HL-60 (cell line): ENCODE measurements around the gene SPA17.

Experiments
- DNase-seq, 2 experiments: peaks; one replicate each; pipeline ENCODE4 v3.0.0-alpha.2; 2010 to 2020; ENCODE audit warnings: low read depth in 1 of 2, low spot score in 1 of 2
- H3K27ac ChIP-seq: fragments of 250-450 bp; sonication (Bioruptor Pico); replicated peaks from 2 replicates; pipeline ENCODE4 v1.5.1; 2020; ENCODE audit warnings: mild to moderate bottlenecking, moderate library complexity
- H3K27me3 ChIP-seq: fragments of 250-450 bp; sonication (Bioruptor Pico); 2 replicates; pipeline ENCODE4 v1.5.1; 2021; ENCODE audit warnings: mild to moderate bottlenecking, moderate library complexity; ENCODE audit not compliant: insufficient read depth, poor library complexity, severe bottlenecking
- H3K4me3 ChIP-seq: replicated peaks from 2 replicates; pipeline ENCODE4 v1.5.1; 2011; ENCODE audit warnings: mild to moderate bottlenecking, control low read depth, low read length; ENCODE audit not compliant: insufficient read depth
- GABPA ChIP-seq: IDR thresholded peaks from 2 replicates; pipeline ENCODE4 v1.6.1; 2012; ENCODE audit warnings: low read depth
- POLR2AphosphoS5 ChIP-seq: IDR thresholded peaks from 2 replicates; pipeline ENCODE4 v1.6.1; 2012; ENCODE audit warnings: low read depth
- SPI1 ChIP-seq: IDR thresholded peaks from 2 replicates; pipeline ENCODE4 v1.6.1; 2012; ENCODE audit warnings: low read depth, mild to moderate bottlenecking, borderline replicate concordance
- TF ChIP-seq, protein P1 (sequence below): IDR thresholded peaks from one replicate; pipeline ENCODE4 v1.5.1; 2011; ENCODE audit warnings: low read length, control low read depth, inconsistent platforms; ENCODE audit not compliant: insufficient read depth
- TF ChIP-seq, protein P2 (sequence below): IDR thresholded peaks from 2 replicates; pipeline ENCODE4 v1.6.1; 2012; ENCODE audit warnings: low read depth; ENCODE audit not compliant: insufficient replicate concordance

The SPA17 gene

GRCh38 chr11:124728134-124728533 lies 54.4 kb downstream of the SPA17 start:
- Histone ChIP-seq H3K27me3 (peaks cover 2% of the 10 kb centered on the region), H3K27ac (no peak overlapping the region), H3K4me3 (no peak overlapping the region)
- DNase-seq, result no peak
- TF ChIP-seq SPI1, result no peak
- TF ChIP-seq, protein P1, sequence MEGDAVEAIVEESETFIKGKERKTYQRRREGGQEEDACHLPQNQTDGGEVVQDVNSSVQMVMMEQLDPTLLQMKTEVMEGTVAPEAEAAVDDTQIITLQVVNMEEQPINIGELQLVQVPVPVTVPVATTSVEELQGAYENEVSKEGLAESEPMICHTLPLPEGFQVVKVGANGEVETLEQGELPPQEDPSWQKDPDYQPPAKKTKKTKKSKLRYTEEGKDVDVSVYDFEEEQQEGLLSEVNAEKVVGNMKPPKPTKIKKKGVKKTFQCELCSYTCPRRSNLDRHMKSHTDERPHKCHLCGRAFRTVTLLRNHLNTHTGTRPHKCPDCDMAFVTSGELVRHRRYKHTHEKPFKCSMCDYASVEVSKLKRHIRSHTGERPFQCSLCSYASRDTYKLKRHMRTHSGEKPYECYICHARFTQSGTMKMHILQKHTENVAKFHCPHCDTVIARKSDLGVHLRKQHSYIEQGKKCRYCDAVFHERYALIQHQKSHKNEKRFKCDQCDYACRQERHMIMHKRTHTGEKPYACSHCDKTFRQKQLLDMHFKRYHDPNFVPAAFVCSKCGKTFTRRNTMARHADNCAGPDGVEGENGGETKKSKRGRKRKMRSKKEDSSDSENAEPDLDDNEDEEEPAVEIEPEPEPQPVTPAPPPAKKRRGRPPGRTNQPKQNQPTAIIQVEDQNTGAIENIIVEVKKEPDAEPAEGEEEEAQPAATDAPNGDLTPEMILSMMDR, result no peak
- TF ChIP-seq, protein P2, sequence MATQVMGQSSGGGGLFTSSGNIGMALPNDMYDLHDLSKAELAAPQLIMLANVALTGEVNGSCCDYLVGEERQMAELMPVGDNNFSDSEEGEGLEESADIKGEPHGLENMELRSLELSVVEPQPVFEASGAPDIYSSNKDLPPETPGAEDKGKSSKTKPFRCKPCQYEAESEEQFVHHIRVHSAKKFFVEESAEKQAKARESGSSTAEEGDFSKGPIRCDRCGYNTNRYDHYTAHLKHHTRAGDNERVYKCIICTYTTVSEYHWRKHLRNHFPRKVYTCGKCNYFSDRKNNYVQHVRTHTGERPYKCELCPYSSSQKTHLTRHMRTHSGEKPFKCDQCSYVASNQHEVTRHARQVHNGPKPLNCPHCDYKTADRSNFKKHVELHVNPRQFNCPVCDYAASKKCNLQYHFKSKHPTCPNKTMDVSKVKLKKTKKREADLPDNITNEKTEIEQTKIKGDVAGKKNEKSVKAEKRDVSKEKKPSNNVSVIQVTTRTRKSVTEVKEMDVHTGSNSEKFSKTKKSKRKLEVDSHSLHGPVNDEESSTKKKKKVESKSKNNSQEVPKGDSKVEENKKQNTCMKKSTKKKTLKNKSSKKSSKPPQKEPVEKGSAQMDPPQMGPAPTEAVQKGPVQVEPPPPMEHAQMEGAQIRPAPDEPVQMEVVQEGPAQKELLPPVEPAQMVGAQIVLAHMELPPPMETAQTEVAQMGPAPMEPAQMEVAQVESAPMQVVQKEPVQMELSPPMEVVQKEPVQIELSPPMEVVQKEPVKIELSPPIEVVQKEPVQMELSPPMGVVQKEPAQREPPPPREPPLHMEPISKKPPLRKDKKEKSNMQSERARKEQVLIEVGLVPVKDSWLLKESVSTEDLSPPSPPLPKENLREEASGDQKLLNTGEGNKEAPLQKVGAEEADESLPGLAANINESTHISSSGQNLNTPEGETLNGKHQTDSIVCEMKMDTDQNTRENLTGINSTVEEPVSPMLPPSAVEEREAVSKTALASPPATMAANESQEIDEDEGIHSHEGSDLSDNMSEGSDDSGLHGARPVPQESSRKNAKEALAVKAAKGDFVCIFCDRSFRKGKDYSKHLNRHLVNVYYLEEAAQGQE, result no peak
- TF ChIP-seq GABPA, result no peak
- no peak for TF ChIP-seq POLR2AphosphoS5

DNA sequence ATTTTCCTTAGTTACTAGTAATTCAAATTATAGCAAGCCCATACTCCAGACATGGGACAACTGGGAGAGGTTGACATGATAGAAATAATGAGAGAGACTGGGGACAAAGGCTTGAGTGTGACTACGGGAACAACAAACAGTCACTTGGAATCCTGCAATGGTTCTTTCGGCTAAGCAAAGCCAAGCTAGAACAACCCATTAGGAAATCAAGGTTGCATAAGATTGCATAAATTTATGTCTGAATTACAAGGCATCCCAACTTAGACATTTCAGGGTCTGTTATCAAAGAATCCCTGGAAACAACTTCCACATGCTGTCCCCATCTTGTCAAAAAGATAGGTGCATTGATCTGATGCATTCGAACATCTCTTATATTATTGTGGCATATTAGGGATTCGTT lies 55.9 kb downstream of the SPA17 start:
- Histone ChIP-seq H3K27ac (no peak overlapping the region), H3K27me3 (no peaks in the 10 kb centered on the region), H3K4me3 (no peak overlapping the region)
- TF ChIP-seq SPI1 (no peak), GABPA (no peak), POLR2AphosphoS5 (no peak)
- TF ChIP-seq, protein P1, result no peak
- TF ChIP-seq, protein P2, result no peak
- DNase-seq, result no peak

GRCh38 chr11:124732230-124732629 lies 58.5 kb downstream of the SPA17 start:
- DNase-seq, result peak; percentile 48 to 58
- no peak overlapping the region for H3K4me3 ChIP-seq
- H3K27me3 ChIP-seq, result no peaks in the 10 kb centered on the region
- no peak overlapping the region for H3K27ac ChIP-seq
- TF ChIP-seq, protein P2, result no peak

DNA sequence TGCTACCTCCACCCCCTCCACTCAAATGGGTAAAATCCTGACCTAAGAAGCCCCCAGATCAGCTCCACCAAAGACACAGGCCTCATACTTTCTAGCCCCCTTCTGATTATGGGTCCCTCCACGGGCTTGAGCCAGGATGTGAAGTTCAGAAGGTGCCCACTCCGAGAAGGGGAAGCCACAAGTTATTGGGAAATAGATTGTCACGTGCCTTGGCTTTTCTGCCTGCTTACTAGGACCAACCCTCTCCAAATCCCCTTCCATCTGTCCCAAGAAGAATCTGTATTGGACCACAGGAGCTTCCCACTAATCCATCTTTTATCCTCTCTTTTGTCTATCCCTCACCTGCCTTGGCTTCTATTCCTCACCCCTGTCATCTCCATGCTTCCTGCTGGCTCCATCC lies 63.0 kb downstream of the SPA17 start:
- TF ChIP-seq POLR2AphosphoS5 (no peak), SPI1 (peak; percentile 59; the same call in 1 of the 2 replicates)
- Histone ChIP-seq H3K4me3 (no peak overlapping the region), H3K27me3 (peaks cover 8% of the 10 kb centered on the region), H3K27ac (no peak overlapping the region)
- peak; percentile 64 to 69 for DNase-seq
